ENCODE data around the gene KIRREL3. TPM values are rescaled to one million over a fixed set of nuclear protein-coding genes. Genes with fewer than 3 reads are reported as not detected.

Gene KIRREL3
- total and polyA plus RNA-seq, 2 of the 8 experiments (the other 6 are each of a cell fraction or from before 2014, with no cell fraction given), result 0.29 to 0.32 TPM

- Histone ChIP-seq H2BK12ac (ENCODE audit: low read depth, low read length) (no peak overlapping the region), H3K9me3 (ENCODE audit: insufficient read depth in 2 of 2, low read depth in 1 of 2, low read length in 1 of 2) (no peaks in the 10 kb centered on the region), H3K4me3 (ENCODE audit: extremely low read depth in 1 of 4, insufficient read depth in 2 of 4, low read depth in 3 of 4, low read length in 4 of 4) (no peak overlapping the region), H4K8ac (ENCODE audit: extremely low read depth, insufficient read depth, low read length) (peak overlapping the region; percentile 48; the same call in 1 of the 2 replicates), H2BK5ac (ENCODE audit: low read depth, low read length) (no peak overlapping the region), H2BK15ac (ENCODE audit: low read length) (no peak overlapping the region), H3K27ac (ENCODE audit: low read depth, low read length) (no peak overlapping the region), H3K56ac (replicated peaks; ENCODE audit: insufficient read length, low read depth, low read length) (no peak overlapping the region), H3K79me2 (ENCODE audit: control insufficient read depth in 1 of 2, insufficient read depth in 2 of 2, low read length in 2 of 2) (no peaks in the 10 kb centered on the region), H3K18ac (ENCODE audit: extremely low read depth, low read length) (no peak overlapping the region), H2BK20ac (ENCODE audit: low read length) (no peak overlapping the region), H2AFZ (ENCODE audit: low read length) (no peak overlapping the region), H2BK120ac (replicated peaks; ENCODE audit: low read depth, low read length) (no peak overlapping the region), H3K9ac (replicated peaks in 1 of 4; ENCODE audit: extremely low read depth in 1 of 4, low read depth in 3 of 4, low read length in 3 of 4) (no peak overlapping the region), H3K23ac (ENCODE audit: insufficient read length) (no peak overlapping the region), H3K36me3 (ENCODE audit: control insufficient read depth in 2 of 4, insufficient read depth in 4 of 4, low read length in 3 of 4) (peaks cover 0 to 3% (median 0%) of the 10 kb centered on the region in 4 experiments; a peak in 1 of 8 replicates), H4K20me1 (replicated peaks in 1 of 2; ENCODE audit: control insufficient read depth in 1 of 2, insufficient read depth in 2 of 2, low read length in 2 of 2) (no peaks in the 10 kb centered on the region), H2AK5ac (ENCODE audit: low read depth, low read length) (no peak overlapping the region), H3K4me2 (ENCODE audit: insufficient read depth in 1 of 2, low read depth in 2 of 2, low read length in 2 of 2) (no peak overlapping the region), H3K27me3 (replicated peaks in 1 of 4; ENCODE audit: control insufficient read depth in 3 of 4, extremely low read depth in 1 of 4, insufficient read depth in 3 of 4, low read length in 3 of 4) (peaks cover 0 to 5% (median 0%) of the 10 kb centered on the region in 4 experiments; a peak in 3 of 7 replicates), H3K4ac (replicated peaks; ENCODE audit: insufficient read length, low read depth, low read length) (no peak overlapping the region), H3K14ac (ENCODE audit: insufficient read length) (no peak overlapping the region), H3K23me2 (ENCODE audit: low read depth, low read length) (no peaks in the 10 kb centered on the region; the same call in 1 of the 2 replicates), H3K4me1 (replicated peaks in 1 of 4; ENCODE audit: control insufficient read depth in 3 of 4, insufficient read depth in 4 of 4, low read length in 3 of 4) (no peaks in the 10 kb centered on the region; a peak in 1 of 7 replicates), H3K79me1 (ENCODE audit: low read depth, low read length) (no peaks in the 10 kb centered on the region), H4K5ac (ENCODE audit: insufficient read length, low read depth, low read length) (no peak overlapping the region), H4K91ac (replicated peaks; ENCODE audit: insufficient read length, low read length) (no peak overlapping the region)
- WGBS, 2 experiments (ENCODE audit: extremely low coverage in 1 of 2, insufficient coverage in 1 of 2, insufficient read length in 1 of 2, insufficient replicate concordance in 2 of 2, low coverage in 1 of 2, low lambda C conversion rate in 2 of 2, missing lambda C conversion rate in 1 of 2), result 89% methylated on average over 11 of the region's 11 CpGs; no CpG with 5 or more reads in 1 of the 2 experiments
- no peak for DNase-seq (ENCODE audit: low read depth in 1 of 2, low spot score in 2 of 2)
- ChIA-PET POLR2A (ENCODE audit: partially characterized antibody) (interaction anchor here (0.9 kb wide), 1 partner anchor 138 kb away, joined by 3 read pairs; no protein-coding TSS in a partner anchor), CTCF (ENCODE audit: partially characterized antibody) (interaction anchor here (0.8 to 3.4 kb wide), 2 partner anchors 9 to 26 kb away, joined by 3 to 20 read pairs; no protein-coding TSS in a partner anchor)
- TF ChIP-seq ASH2L (IDR thresholded peaks at IDR 0.05; ENCODE audit: low read length) (no peak), HDAC2 (IDR thresholded peaks at IDR 0.05; ENCODE audit: borderline replicate concordance in 1 of 2, low read depth in 2 of 2, low read length in 2 of 2) (no peak), MAFK (IDR thresholded peaks at IDR 0.05; ENCODE audit: low read depth, low read length) (no peak), SAP30 (IDR thresholded peaks at IDR 0.05; ENCODE audit: insufficient read depth, insufficient replicate concordance, low read length) (no peak), TAF1 (IDR thresholded peaks at IDR 0.05; ENCODE audit: low read depth, low read length) (no peak), GTF2F1 (IDR thresholded peaks at IDR 0.05; ENCODE audit: borderline replicate concordance, low read depth, low read length) (no peak), NRF1 (IDR thresholded peaks at IDR 0.05; ENCODE audit: low read depth, low read length) (no peak), RAD21 (IDR thresholded peaks at IDR 0.05 in 1 of 2, conservative IDR thresholded peaks at IDR 0.05 in 1 of 2; ENCODE audit: low read depth in 2 of 2, low read length in 2 of 2) (no peak), TBP (IDR thresholded peaks at IDR 0.05; ENCODE audit: low read depth, low read length) (no peak), CBX8 (IDR thresholded peaks at IDR 0.05; ENCODE audit: borderline replicate concordance, low read depth, low read length) (no peak), PHF8 (conservative IDR thresholded peaks at IDR 0.05; ENCODE audit: low read depth, low read length) (no peak)
- no peak for FAIRE-seq
These were observed 587.1 kb downstream of the KIRREL3 start for GRCh38 chr11:126413426-126413825.

Data from H1 (cell line).